K562 (cell line): ENCODE results near the gene LMBR1L. TPM values are rescaled to one million over a fixed set of nuclear protein-coding genes. Genes with fewer than 3 reads are reported as not detected.

Experiments
- CEBPB ChIP-seq: fragments of 450-650 bp; IDR thresholded peaks from 2 replicates; pipeline ENCODE4 v1.6.1; 2016; ENCODE audit warnings: missing genetic modification characterization, missing compliant biosample characterization
- E2F1 ChIP-seq: sonication (generic); formaldehyde crosslinking; IDR thresholded peaks from 2 replicates; pipeline ENCODE4 v1.8.1; 2023; ENCODE audit warnings: mild to moderate bottlenecking, missing genetic modification reagents, moderate library complexity
- EP400 ChIP-seq: fragments of 450-650 bp; IDR thresholded peaks from 2 replicates; pipeline ENCODE4 v1.6.1; 2017; ENCODE audit warnings: antibody characterized with exemption, mild to moderate bottlenecking, moderate library complexity
- FUS ChIP-seq: fragments of 200-400 bp; formaldehyde crosslinking; optimal IDR thresholded peaks from 2 replicates; pipeline ENCODE3; 2017; ENCODE audit warnings: low read depth, low read length
- HOXB6 ChIP-seq: fragments of 250-450 bp; sonication (Bioruptor Pico); IDR thresholded peaks from 2 replicates; pipeline ENCODE4 v1.5.1; 2022; ENCODE audit warnings: mild to moderate bottlenecking, borderline replicate concordance
- JUN ChIP-seq, 2 experiments: sonication (generic) in 1 of 2; formaldehyde crosslinking in 1 of 2; IDR thresholded peaks; 2 replicates each; pipeline versions ENCODE4 v1.6.1 to v1.8.0; 2012 to 2022; ENCODE audit warnings: borderline replicate concordance in 2 of 2, mild to moderate bottlenecking in 2 of 2, improper control_type of control experiment in 1 of 2, low read depth in 1 of 2, low read length in 1 of 2, missing genetic modification reagents in 1 of 2
- KLF10 ChIP-seq: fragments of 250-450 bp; sonication (Bioruptor Pico); IDR thresholded peaks from 2 replicates; pipeline ENCODE4 v1.6.1; 2021; ENCODE audit warnings: matching md5 sums
- MAFK ChIP-seq: IDR thresholded peaks from 2 replicates; pipeline ENCODE4 v1.6.1; 2011; ENCODE audit warnings: low read length, improper control_type of control experiment
- NCOA6 ChIP-seq: fragments of 450-650 bp; IDR thresholded peaks from 2 replicates; pipeline ENCODE4 v1.6.1; 2017; ENCODE audit warnings: mild to moderate bottlenecking
- PHB2 ChIP-seq: fragments of 450-650 bp; IDR thresholded peaks from 2 replicates; pipeline ENCODE4 v1.6.1; 2017; ENCODE audit warnings: low read depth
- POLR2AphosphoS5 ChIP-seq: IDR thresholded peaks from 2 replicates; pipeline ENCODE4 v1.6.1; 2011; ENCODE audit warnings: mild to moderate bottlenecking, low read depth, low read length, moderate library complexity; ENCODE audit not compliant: control insufficient read depth, insufficient read depth
- RCOR1 ChIP-seq, 2 experiments: IDR thresholded peaks; 2 replicates each; pipeline ENCODE4 v1.6.1; 2012; ENCODE audit warnings: low read depth in 2 of 2, low read length in 2 of 2, borderline replicate concordance in 1 of 2, improper control_type of control experiment in 1 of 2
- SIN3A ChIP-seq, 2 experiments: fragments of 150-350 bp in 1 of 2; IDR thresholded peaks; 2 replicates each; pipeline ENCODE4 v1.6.1; 2011 to 2016; ENCODE audit warnings: borderline replicate concordance in 2 of 2, low read depth in 2 of 2, low read length in 2 of 2, mild to moderate bottlenecking in 2 of 2, moderate library complexity in 2 of 2; ENCODE audit not compliant: control insufficient read depth in 1 of 2
- SMAD3 ChIP-seq: fragments of 450-650 bp; formaldehyde crosslinking; conservative IDR thresholded peaks from 2 replicates; pipeline ENCODE4 v1.4.0; 2020; ENCODE audit warnings: mild to moderate bottlenecking
- SREBF2 ChIP-seq: sonication (generic); formaldehyde crosslinking; IDR thresholded peaks from 2 replicates; pipeline ENCODE4 v1.4.0; 2020; ENCODE audit warnings: mild to moderate bottlenecking, missing genetic modification reagents
- TBL1XR1 ChIP-seq, 2 experiments: IDR thresholded peaks; 2 replicates each; pipeline ENCODE4 v1.6.1; 2012; ENCODE audit warnings: improper control_type of control experiment in 2 of 2, low read length in 2 of 2, mild to moderate bottlenecking in 1 of 2
- TEAD1 ChIP-seq, 2 experiments: fragments of 450-650 bp in 1 of 2; sonication (generic) in 1 of 2; formaldehyde crosslinking; IDR thresholded peaks; 2 replicates each; pipeline versions ENCODE4 v1.4.0 to v1.8.0; 2020 to 2022; ENCODE audit warnings: mild to moderate bottlenecking in 2 of 2, missing genetic modification reagents in 1 of 2
- U2AF2 ChIP-seq: fragments of 200-400 bp; formaldehyde crosslinking; optimal IDR thresholded peaks from 2 replicates; pipeline ENCODE3; 2017; ENCODE audit warnings: low read depth, mild to moderate bottlenecking, low read length
- VEZF1 ChIP-seq: fragments of 200-800 bp; sonication (Bioruptor generic); IDR thresholded peaks from 2 replicates; pipeline ENCODE4 v1.6.1; 2017; ENCODE audit warnings: missing genetic modification characterization, missing compliant biosample characterization
- ZBED1 ChIP-seq: IDR thresholded peaks from 2 replicates; pipeline ENCODE4 v1.6.1; 2014
- ZBTB49 ChIP-seq: sonication (generic); formaldehyde crosslinking; IDR thresholded peaks from 2 replicates; pipeline ENCODE4 v1.8.0; 2022; ENCODE audit warnings: missing genetic modification reagents, mild to moderate bottlenecking, borderline replicate concordance
- ZSCAN29 ChIP-seq: fragments of 450-650 bp; IDR thresholded peaks from 2 replicates; pipeline ENCODE4 v1.6.1; 2017
- polyA plus RNA-seq, 8 experiments: library from polyadenylated mRNA; depleted of rRNA in 4 of 8; stranded (reverse) in 5 of 8; unstranded in 3 of 8; fragments of >200 nt; fragmentation: Nextera tagmentation in 2 of 8; fragmentation: Illumina TruSeq in 1 of 8; extraction: Ambion mirVana in 2 of 8; extraction: Trizol in 1 of 8; gene quantifications; 2 replicates each; pipeline versions ENCODE4 v1.2.1 to v1.2.3, GENCODE V29; 2011 to 2014; ENCODE audit warnings: inconsistent platforms in 1 of 8, missing spikeins in 1 of 8
- total RNA-seq, 7 experiments: library from RNA; depleted of rRNA in 6 of 7; stranded (reverse); fragments of >200 nt in 6 of 7; fragmentation: Illumina TruSeq in 2 of 7; extraction: Trizol in 2 of 7; gene quantifications; 2 replicates each; pipeline versions ENCODE4 v1.2.1 to v1.2.3, GENCODE V29; 2011 to 2021; ENCODE audit warnings: low replicate concordance in 1 of 7

The LMBR1L gene
- total and polyA plus RNA-seq, 9 of the 15 experiments (the other 6 are each of a cell fraction or from before 2014, with no cell fraction given): 2.5 to 57.0 (median 31.1) TPM

GRCh38 chr12:49126852-49127763 lies 16.5 kb upstream of the LMBR1L start (continued):
- TF ChIP-seq POLR2AphosphoS5: peak; percentile 88; the same call in 1 of the 2 replicates
- no peak for TF ChIP-seq FUS
- TF ChIP-seq KLF10: peak; percentile 69; the same call in 1 of the 2 replicates
- TF ChIP-seq U2AF2: no peak
- TF ChIP-seq SREBF2 (CRISPR knock-in tag): no peak
- 0 out of 2 replicates have a peak, but pooled peaks have one; percentile 20 for TF ChIP-seq MAFK
- no peak for TF ChIP-seq ZBTB49 (CRISPR knock-in tag)
- TF ChIP-seq ZSCAN29: 0 out of 2 replicates have a peak, but pooled peaks have one; percentile 40
- TF ChIP-seq EP400: no peak
- TF ChIP-seq ZBED1: peak; percentile 68; the same call in 1 of the 2 replicates
- no peak for TF ChIP-seq JUN (IDR thresholded peaks at IDR 0.05; ENCODE audit: borderline replicate concordance, low read depth, low read length)
- TF ChIP-seq JUN (CRISPR knock-in tag; IDR thresholded peaks at IDR 0.05; ENCODE audit: borderline replicate concordance): no peak
- 0 out of 2 replicates have a peak, but pooled peaks have one; percentile 10 for TF ChIP-seq VEZF1
- TF ChIP-seq RCOR1 (IDR thresholded peaks at IDR 0.05; ENCODE audit: borderline replicate concordance in 1 of 2, low read depth in 2 of 2, low read length in 2 of 2): peak; percentile 16 to 75; a peak in 1 of 4 replicates
- no peak for TF ChIP-seq PHB2
- TF ChIP-seq TBL1XR1 (IDR thresholded peaks at IDR 0.05; ENCODE audit: low read length in 2 of 2): peak in 1 of 2 experiments; percentile 33; a peak in 2 of 4 replicates
- TF ChIP-seq CEBPB (tag): peak; percentile 23; the same call in 1 of the 2 replicates
- no peak for TF ChIP-seq NCOA6
- TF ChIP-seq HOXB6 (CRISPR knock-in tag): peak; percentile 72; the same call in 1 of the 2 replicates
- no peak for TF ChIP-seq E2F1 (CRISPR knock-in tag)
- TF ChIP-seq SIN3A (IDR thresholded peaks at IDR 0.05; ENCODE audit: borderline replicate concordance in 2 of 2, control insufficient read depth in 1 of 2, low read depth in 2 of 2, low read length in 2 of 2): peak in 1 of 2 experiments; percentile 60; a peak in 1 of 4 replicates
- TF ChIP-seq SMAD3 (CRISPR knock-in tag): peak; percentile 52; the same call in 1 of the 2 replicates
- peak in 1 of 2 experiments; percentile 51; a peak in 2 of 4 replicates for TF ChIP-seq TEAD1 (CRISPR knock-in tag; IDR thresholded peaks at IDR 0.05)
